Gastrocnemius medialis (tissue), 4 donors: ENCODE measurements around the gene ARHGEF11.

Experiments used
- CTCF ChIP-seq, 5 experiments: fragments of 450-650 bp in 3 of 5; fragments of 200-600 bp in 2 of 5; sonication (generic) in 2 of 5; IDR thresholded peaks in 4 of 5; conservative IDR thresholded peaks in 1 of 5; 1 replicate in 4 of 5; 2 replicates in 1 of 5; pipeline ENCODE4 v1.5.1; 2016 to 2019; ENCODE audit warnings: antibody characterized with exemption in 5 of 5, mild to moderate bottlenecking in 3 of 5, moderate library complexity in 3 of 5
- POLR2A ChIP-seq, 2 donors: fragments of 450-650 bp; IDR thresholded peaks; one replicate each; pipeline ENCODE4 v1.6.1; 2017; ENCODE audit warnings: antibody characterized with exemption in 2 of 2, mild to moderate bottlenecking in 2 of 2, moderate library complexity in 2 of 2

- no peak for TF ChIP-seq CTCF (IDR thresholded peaks at IDR 0.05 in 4 of 5, conservative IDR thresholded peaks at IDR 0.05 in 1 of 5)
- TF ChIP-seq POLR2A (IDR thresholded peaks at IDR 0.05) = no peak
These were observed 10.4 kb downstream of the ARHGEF11 start for GRCh38 chr1:157035121-157035520.
